Karpas-422 (cell line): Measurements from ENCODE around the gene QDPR. TPM values are rescaled to one million over a fixed set of nuclear protein-coding genes. Genes with fewer than 3 reads are reported as not detected.
A peak's percentile ranks its signal among the peaks of the same experiment; 100 is the strongest.

Source experiments
- DNase-seq: peaks from one replicate; pipeline ENCODE4 v3.0.0-alpha.2; 2015
- H2AFZ ChIP-seq: fragments of 200-600 bp; sonication (generic); 2 replicates; pipeline ENCODE4 v1.6.1; 2014; ENCODE audit warnings: antibody characterized with exemption, low read length, mixed read lengths
- H3K27ac ChIP-seq: fragments of 200-600 bp; sonication (generic); 2 replicates; pipeline ENCODE4 v1.5.1; 2014; ENCODE audit warnings: mild to moderate bottlenecking, low read length, moderate library complexity
- H3K27me3 ChIP-seq: fragments of 200-600 bp; sonication (generic); 2 replicates; pipeline ENCODE4 v1.6.1; 2014; ENCODE audit warnings: low read length, mixed read lengths
- H3K36me3 ChIP-seq: fragments of 200-600 bp; sonication (generic); 2 replicates; pipeline ENCODE4 v1.6.1; 2014; ENCODE audit warnings: low read length, mixed read lengths; ENCODE audit not compliant: insufficient read depth
- H3K4me1 ChIP-seq: fragments of 200-600 bp; sonication (generic); 2 replicates; pipeline ENCODE4 v1.6.1; 2014; ENCODE audit warnings: mild to moderate bottlenecking, low read length, mixed read lengths
- H3K4me2 ChIP-seq: fragments of 200-600 bp; sonication (generic); 2 replicates; pipeline ENCODE4 v1.6.1; 2014; ENCODE audit warnings: low read length, low read depth, mild to moderate bottlenecking; ENCODE audit not compliant: poor library complexity, severe bottlenecking
- H3K4me3 ChIP-seq: fragments of 200-600 bp; sonication (generic); 2 replicates; pipeline ENCODE4 v1.5.1; 2014; ENCODE audit warnings: mild to moderate bottlenecking, antibody characterized with exemption, low read length, mixed read lengths
- H3K79me2 ChIP-seq: fragments of 200-600 bp; sonication (generic); 2 replicates; pipeline ENCODE4 v1.6.1; 2014; ENCODE audit warnings: mild to moderate bottlenecking, low read length, mixed read lengths
- H3K9ac ChIP-seq: fragments of 200-600 bp; sonication (generic); 2 replicates; pipeline ENCODE4 v1.6.0; 2014; ENCODE audit warnings: low read length
- H3K9me2 ChIP-seq: fragments of 200-600 bp; sonication (generic), shearing (Covaris generic); replicated peaks from 2 replicates; pipeline ENCODE4 v1.6.0; 2014; ENCODE audit warnings: mild to moderate bottlenecking, low read length, moderate library complexity; ENCODE audit not compliant: insufficient read depth
- H3K9me3 ChIP-seq: fragments of 300-700, 200-600 bp; sonication (generic); 2 replicates; pipeline ENCODE4 v1.6.1; 2014; ENCODE audit warnings: low read length, mixed read lengths
- H4K20me1 ChIP-seq: fragments of 200-600 bp; sonication (generic); 2 replicates; pipeline ENCODE4 v1.6.1; 2014; ENCODE audit warnings: mild to moderate bottlenecking, antibody characterized with exemption, low read length, low read depth; ENCODE audit not compliant: insufficient read depth
- total RNA-seq: library from RNA; depleted of rRNA; stranded (reverse); fragments of >200 nt; shearing (Covaris generic); gene quantifications from 2 replicates; pipeline ENCODE4 v1.2.3, GENCODE V29; 2014; ENCODE audit warnings: low replicate concordance

Gene QDPR
- total RNA-seq, 1 experiment from 2014 or later = 14.7 TPM

DNA sequence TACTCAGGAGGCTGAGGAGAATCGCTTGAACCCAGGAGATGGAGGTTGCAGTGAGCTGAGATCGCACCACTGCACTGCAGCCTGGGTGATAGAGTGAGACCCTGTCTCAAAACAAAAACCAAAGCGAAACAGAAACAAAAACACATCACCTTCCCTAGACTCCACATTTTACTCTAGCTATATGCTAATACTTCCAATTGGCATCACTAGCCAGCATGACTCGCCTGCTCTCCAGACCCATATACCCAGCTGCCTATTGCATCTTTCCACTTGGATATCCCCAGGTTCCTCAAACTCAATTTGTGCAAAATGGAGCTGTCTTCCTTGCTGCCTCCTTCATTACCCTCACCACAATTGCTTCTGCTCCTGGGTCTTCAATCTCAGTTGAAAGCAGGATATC lies 42.7 kb upstream of the QDPR start:
- H4K20me1 ChIP-seq = no peaks in the 10 kb centered on the region
- H3K27ac ChIP-seq = no peak overlapping the region
- no peaks in the 10 kb centered on the region for H3K36me3 ChIP-seq
- H3K27me3 ChIP-seq = no peaks in the 10 kb centered on the region
- H3K4me1 ChIP-seq = peaks cover 16% of the 10 kb centered on the region
- H3K4me3 ChIP-seq = no peak overlapping the region
- no peak overlapping the region for H3K9ac ChIP-seq
- H3K9me2 ChIP-seq = no peaks in the 10 kb centered on the region
- no peaks in the 10 kb centered on the region for H3K9me3 ChIP-seq
- no peak for DNase-seq
- H3K79me2 ChIP-seq = no peaks in the 10 kb centered on the region
- H2AFZ ChIP-seq = no peak overlapping the region
- no peak overlapping the region for H3K4me2 ChIP-seq

DNA sequence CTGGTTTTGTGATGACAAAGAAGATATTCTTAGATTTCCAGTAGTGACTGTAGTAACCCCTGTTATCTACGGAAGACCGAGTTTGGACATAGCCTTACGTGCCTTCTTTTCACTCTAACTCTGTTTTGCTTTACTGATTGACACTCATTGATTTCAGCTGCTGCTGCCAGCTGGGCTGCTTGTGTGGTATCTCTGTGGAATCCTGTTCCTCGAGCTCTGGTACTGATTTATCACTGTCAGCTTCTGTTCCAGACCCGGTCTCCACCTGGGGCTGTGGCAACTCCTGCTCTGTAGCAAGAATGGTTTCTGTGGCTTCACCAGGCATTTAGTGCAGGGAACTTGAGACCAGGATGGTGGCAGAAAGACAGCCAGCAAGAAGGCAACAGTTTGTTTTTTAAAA lies 40.5 kb upstream of the QDPR start:
- no peaks in the 10 kb centered on the region for H4K20me1 ChIP-seq
- no peak overlapping the region for H3K9ac ChIP-seq
- no peaks in the 10 kb centered on the region for H3K79me2 ChIP-seq
- H3K27ac ChIP-seq = no peak overlapping the region
- DNase-seq = no peak
- no peaks in the 10 kb centered on the region for H3K36me3 ChIP-seq
- no peak overlapping the region for H3K4me3 ChIP-seq
- peaks cover 16% of the 10 kb centered on the region for H3K4me1 ChIP-seq
- no peaks in the 10 kb centered on the region for H3K9me2 ChIP-seq
- peak overlapping the region; percentile 12 for H3K4me2 ChIP-seq
- peak overlapping the region; percentile 60 for H2AFZ ChIP-seq
- H3K27me3 ChIP-seq = no peaks in the 10 kb centered on the region
- no peaks in the 10 kb centered on the region for H3K9me3 ChIP-seq

DNA sequence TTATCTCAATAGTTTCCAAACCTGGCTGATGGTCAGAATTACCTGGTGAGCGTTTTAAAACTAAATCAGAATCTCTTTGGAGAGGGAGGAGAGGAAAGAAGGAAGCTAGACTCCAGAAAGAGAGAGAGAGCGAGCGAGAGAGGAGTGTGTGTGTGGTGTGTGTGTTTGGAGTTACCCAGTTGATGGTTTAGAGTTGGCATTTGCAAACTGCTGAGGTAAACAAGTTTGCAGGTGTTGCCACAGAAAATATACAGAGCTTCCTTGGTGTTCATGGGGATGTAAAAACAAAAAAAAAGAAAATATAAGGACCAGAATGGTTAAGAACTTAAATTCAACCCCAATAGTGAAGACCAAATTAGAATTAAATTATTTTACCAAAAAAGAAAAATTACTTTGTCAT lies 38.7 kb upstream of the QDPR start:
- Histone ChIP-seq H3K27ac (no peak overlapping the region), H3K9me3 (no peaks in the 10 kb centered on the region), H3K4me2 (no peak overlapping the region), H4K20me1 (no peaks in the 10 kb centered on the region), H3K4me1 (peaks cover 16% of the 10 kb centered on the region), H3K36me3 (no peaks in the 10 kb centered on the region), H3K27me3 (no peaks in the 10 kb centered on the region), H3K79me2 (no peaks in the 10 kb centered on the region), H2AFZ (no peak overlapping the region), H3K9me2 (no peaks in the 10 kb centered on the region), H3K9ac (no peak overlapping the region), H3K4me3 (no peak overlapping the region)
- DNase-seq = no peak

DNA sequence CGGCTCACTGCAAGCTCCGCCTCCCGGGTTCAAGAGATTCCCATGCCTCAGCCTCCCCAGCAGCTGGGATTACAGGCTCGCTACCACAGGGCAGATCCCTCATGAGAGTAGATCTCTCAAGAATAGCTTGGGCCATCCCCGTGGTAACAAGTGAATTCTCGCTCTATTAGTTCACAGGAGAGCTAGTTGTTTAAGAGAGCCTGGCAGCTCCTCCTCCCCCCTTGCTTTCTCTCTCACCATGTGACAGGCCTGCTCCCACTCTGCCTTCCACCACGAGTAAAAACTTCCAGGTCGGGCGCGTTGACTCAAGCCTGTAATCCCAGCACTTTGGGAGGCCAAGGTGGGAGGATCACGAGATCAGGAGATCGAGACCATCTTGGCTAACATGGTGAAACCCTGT lies 34.8 kb upstream of the QDPR start:
- Histone ChIP-seq H3K36me3 (no peaks in the 10 kb centered on the region), H3K4me3 (no peak overlapping the region), H3K9me2 (no peaks in the 10 kb centered on the region), H3K9ac (no peak overlapping the region), H3K79me2 (no peaks in the 10 kb centered on the region), H3K4me1 (peaks cover 7% of the 10 kb centered on the region), H3K9me3 (no peaks in the 10 kb centered on the region), H3K4me2 (no peak overlapping the region), H3K27ac (no peak overlapping the region), H4K20me1 (no peaks in the 10 kb centered on the region), H2AFZ (no peak overlapping the region), H3K27me3 (no peaks in the 10 kb centered on the region)
- DNase-seq = no peak

DNA sequence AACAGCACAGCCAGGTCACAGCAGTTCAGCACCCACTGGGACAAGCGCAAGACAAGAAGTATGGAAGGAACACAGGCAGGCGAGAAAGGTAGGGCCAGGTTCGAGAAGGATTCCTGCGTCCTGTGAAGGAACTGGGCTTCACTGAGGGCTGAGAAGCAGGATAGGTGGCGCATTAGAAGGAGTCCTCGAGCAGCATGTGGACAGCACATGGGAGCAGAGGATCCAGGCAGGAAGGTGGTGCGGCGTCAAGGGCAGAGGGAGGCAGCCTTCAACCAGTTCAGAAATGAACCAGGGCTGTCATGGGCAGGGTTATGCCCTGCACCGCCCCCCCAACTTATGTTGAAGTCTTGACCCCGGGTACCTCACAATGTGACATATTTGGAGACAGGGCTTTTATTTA lies 34.3 kb upstream of the QDPR start:
- no peaks in the 10 kb centered on the region for H3K9me3 ChIP-seq
- no peak overlapping the region for H3K9ac ChIP-seq
- H3K4me1 ChIP-seq = peaks cover 4% of the 10 kb centered on the region; the same call in 1 of the 2 replicates
- no peaks in the 10 kb centered on the region for H3K79me2 ChIP-seq
- no peak overlapping the region for H3K4me3 ChIP-seq
- no peaks in the 10 kb centered on the region for H4K20me1 ChIP-seq
- H3K4me2 ChIP-seq = no peak overlapping the region
- no peaks in the 10 kb centered on the region for H3K27me3 ChIP-seq
- H3K9me2 ChIP-seq = no peaks in the 10 kb centered on the region
- DNase-seq = no peak
- H2AFZ ChIP-seq = no peak overlapping the region
- no peak overlapping the region for H3K27ac ChIP-seq
- no peaks in the 10 kb centered on the region for H3K36me3 ChIP-seq

DNA sequence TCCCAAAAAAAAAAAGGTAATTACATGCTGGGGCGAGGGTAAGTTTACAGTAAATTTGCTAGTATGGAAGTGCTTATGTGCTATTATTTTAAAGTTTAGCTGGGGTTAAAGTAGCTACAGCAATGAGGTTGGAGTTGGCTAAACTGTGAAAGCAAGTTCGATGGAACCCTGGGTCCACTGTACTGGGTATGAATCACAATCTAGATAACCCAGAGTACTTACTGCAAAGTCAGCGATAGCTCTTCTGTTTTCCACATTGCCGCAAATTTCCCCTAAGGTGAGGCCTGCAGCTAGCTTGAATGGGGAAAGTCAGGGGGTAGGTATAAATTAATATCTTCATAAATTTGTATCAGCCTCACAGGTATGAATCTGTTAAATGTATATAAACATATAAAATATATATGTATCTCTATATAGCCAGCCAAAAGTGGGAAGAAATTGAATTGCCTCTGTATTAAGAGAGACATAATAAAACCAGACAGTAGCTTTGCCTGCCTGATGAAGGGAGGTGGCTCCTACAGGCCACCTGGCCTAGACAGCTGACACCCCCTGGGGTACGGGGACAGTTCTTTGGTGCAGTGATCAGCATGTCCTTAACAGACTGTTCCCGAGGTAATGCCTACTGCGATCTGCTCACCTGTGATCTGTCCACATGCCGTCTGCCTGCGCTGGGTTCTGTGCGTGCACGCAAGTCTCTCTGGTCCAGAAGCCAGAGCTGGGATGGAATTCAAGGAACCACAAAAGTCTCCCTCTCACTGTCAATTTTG lies 33.7 kb upstream of the QDPR start:
- Histone ChIP-seq H3K27me3 (no peaks in the 10 kb centered on the region), H3K9me3 (no peaks in the 10 kb centered on the region), H3K9me2 (no peaks in the 10 kb centered on the region), H3K4me2 (no peak overlapping the region), H3K36me3 (no peaks in the 10 kb centered on the region), H3K9ac (no peak overlapping the region), H4K20me1 (no peaks in the 10 kb centered on the region), H3K4me3 (no peak overlapping the region), H3K4me1 (peaks cover 4% of the 10 kb centered on the region; the same call in 1 of the 2 replicates), H2AFZ (no peak overlapping the region), H3K27ac (no peak overlapping the region), H3K79me2 (no peaks in the 10 kb centered on the region)
- no peak for DNase-seq

DNA sequence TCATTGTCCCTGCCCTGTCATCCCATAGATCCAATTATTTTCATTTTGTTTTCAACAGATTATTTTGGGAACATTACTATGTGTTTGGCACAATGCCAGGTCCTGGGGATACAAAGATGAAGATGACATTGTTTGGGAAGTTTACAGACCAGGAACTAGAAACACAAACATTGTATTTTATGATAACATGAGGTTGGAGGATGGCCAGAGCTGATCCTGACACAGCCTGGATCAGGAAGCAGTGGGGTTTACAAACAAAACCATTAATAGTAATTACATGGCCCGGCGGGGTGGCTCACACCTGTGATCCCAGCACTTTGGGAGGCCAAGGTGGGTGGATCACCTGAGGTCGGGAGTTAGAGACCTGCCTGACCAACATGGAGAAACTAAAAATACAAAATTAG lies 32.9 kb upstream of the QDPR start:
- Histone ChIP-seq H4K20me1 (no peaks in the 10 kb centered on the region), H3K9ac (no peak overlapping the region), H3K4me2 (no peak overlapping the region), H3K4me1 (peaks cover 3% of the 10 kb centered on the region; the same call in 1 of the 2 replicates), H3K9me2 (no peaks in the 10 kb centered on the region), H3K36me3 (no peaks in the 10 kb centered on the region), H3K79me2 (no peaks in the 10 kb centered on the region), H3K4me3 (no peak overlapping the region), H3K27me3 (no peaks in the 10 kb centered on the region), H2AFZ (no peak overlapping the region), H3K9me3 (no peaks in the 10 kb centered on the region), H3K27ac (no peak overlapping the region)
- no peak for DNase-seq

DNA sequence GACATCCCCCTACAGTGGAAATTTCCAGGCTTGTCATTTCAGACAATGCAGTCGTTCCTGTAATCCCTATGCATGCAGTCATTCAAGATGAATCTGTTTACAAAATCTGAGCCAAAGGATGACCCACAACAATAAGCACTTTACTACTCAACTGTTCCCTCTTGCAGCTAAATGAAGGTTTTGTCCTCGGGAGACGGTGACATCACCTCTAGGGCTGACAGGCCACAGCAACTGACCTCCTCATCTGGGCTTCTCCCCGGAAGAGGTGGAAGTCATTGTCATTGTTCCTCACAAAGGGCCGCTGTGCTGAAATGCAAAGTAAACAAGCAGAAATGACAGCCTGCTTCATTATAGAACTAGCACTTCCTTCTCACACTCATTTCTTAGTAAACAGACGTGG lies 32.3 kb upstream of the QDPR start:
- no peak overlapping the region for H3K4me3 ChIP-seq
- no peak overlapping the region for H2AFZ ChIP-seq
- H3K27ac ChIP-seq = no peak overlapping the region
- H4K20me1 ChIP-seq = no peaks in the 10 kb centered on the region
- H3K4me1 ChIP-seq = no peaks in the 10 kb centered on the region
- no peak for DNase-seq
- H3K4me2 ChIP-seq = no peak overlapping the region
- H3K9ac ChIP-seq = no peak overlapping the region
- no peaks in the 10 kb centered on the region for H3K36me3 ChIP-seq
- H3K9me2 ChIP-seq = no peaks in the 10 kb centered on the region
- no peaks in the 10 kb centered on the region for H3K27me3 ChIP-seq
- no peaks in the 10 kb centered on the region for H3K79me2 ChIP-seq
- no peaks in the 10 kb centered on the region for H3K9me3 ChIP-seq
